Measurements from ENCODE around the gene GGCX. TPM values are rescaled to one million over a fixed set of nuclear protein-coding genes. Genes with fewer than 3 reads are reported as not detected.

GGCX gene
- total and polyA plus RNA-seq, 2 donors (not counting 3 experiments of a cell fraction or from before 2014, with no cell fraction given), result 48.0 to 62.7 TPM

DNA sequence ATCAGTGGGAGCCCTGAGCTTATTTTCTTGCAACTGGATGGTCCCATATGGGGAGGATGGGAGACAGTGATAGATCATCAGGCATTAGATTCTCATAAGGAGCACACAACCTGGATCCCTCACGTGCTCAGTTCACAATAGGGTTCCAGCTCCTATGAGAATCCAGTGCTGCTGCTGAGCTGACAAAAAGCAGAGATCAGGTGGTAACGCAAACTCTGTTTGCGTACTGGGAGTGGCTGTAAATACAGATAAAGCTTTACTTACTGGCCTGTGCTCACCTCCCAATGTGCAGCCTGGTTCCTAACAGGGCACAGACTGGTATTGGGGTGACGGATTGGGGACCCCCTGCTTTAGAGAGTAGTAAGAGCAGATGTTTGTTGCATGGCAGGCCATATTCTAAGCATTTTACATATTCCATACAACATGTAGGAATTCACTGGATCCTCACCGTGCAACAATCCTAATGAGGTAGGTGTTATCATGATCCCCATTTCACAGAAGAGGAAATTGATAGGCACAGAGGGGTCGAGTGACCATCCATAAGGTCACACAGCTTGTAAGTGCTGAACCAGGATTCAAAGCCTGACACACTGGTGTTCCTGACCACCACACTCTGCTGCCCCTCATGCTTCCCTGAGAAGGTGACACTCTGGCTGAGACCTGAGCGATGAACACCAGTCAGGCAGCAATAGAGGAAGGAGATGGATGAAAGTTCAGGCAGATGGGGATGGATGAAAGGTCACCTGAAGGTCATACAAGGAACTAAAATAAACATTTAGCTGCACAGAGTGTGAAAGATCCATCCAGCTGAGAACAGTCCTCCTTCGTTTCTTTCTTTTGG lies 38.0 kb downstream of the GGCX start:
- H3K9me1 ChIP-seq (replicated peaks; ENCODE audit: control insufficient read depth, extremely low read depth, insufficient read depth, low read length), result no peaks in the 10 kb centered on the region
- no peaks in the 10 kb centered on the region for H4K20me1 ChIP-seq (replicated peaks; ENCODE audit: control insufficient read depth, extremely low read depth, insufficient read depth, low read length)
- intact Hi-C loops (cut with micrococcal nuclease), result no loop called here
- no peak for TF ChIP-seq MYC (IDR thresholded peaks at IDR 0.05; ENCODE audit: low read depth, low read length)
- no peak for TF ChIP-seq EZH2 (IDR thresholded peaks at IDR 0.05; ENCODE audit: borderline replicate concordance, low read depth, low read length, severe bottlenecking)
- no peak for TF ChIP-seq JUN (IDR thresholded peaks at IDR 0.05; ENCODE audit: borderline replicate concordance, insufficient read depth, insufficient read length, low read depth)
- TF ChIP-seq, protein P1, sequence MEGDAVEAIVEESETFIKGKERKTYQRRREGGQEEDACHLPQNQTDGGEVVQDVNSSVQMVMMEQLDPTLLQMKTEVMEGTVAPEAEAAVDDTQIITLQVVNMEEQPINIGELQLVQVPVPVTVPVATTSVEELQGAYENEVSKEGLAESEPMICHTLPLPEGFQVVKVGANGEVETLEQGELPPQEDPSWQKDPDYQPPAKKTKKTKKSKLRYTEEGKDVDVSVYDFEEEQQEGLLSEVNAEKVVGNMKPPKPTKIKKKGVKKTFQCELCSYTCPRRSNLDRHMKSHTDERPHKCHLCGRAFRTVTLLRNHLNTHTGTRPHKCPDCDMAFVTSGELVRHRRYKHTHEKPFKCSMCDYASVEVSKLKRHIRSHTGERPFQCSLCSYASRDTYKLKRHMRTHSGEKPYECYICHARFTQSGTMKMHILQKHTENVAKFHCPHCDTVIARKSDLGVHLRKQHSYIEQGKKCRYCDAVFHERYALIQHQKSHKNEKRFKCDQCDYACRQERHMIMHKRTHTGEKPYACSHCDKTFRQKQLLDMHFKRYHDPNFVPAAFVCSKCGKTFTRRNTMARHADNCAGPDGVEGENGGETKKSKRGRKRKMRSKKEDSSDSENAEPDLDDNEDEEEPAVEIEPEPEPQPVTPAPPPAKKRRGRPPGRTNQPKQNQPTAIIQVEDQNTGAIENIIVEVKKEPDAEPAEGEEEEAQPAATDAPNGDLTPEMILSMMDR (IDR thresholded peaks at IDR 0.05; ENCODE audit: extremely low read depth in 1 of 2, insufficient read depth in 1 of 2, low read depth in 1 of 2, low read length in 2 of 2), result no peak
- no peak for TF ChIP-seq GATA2 (IDR thresholded peaks at IDR 0.05; ENCODE audit: insufficient read depth, insufficient read length, low read depth, low read length)
- no peak for TF ChIP-seq POLR2AphosphoS5 (IDR thresholded peaks at IDR 0.05; ENCODE audit: insufficient read depth, low read depth, low read length)
- TF ChIP-seq POLR2A (IDR thresholded peaks at IDR 0.05; ENCODE audit: low read depth, low read length), result no peak
- TF ChIP-seq, protein P2, sequence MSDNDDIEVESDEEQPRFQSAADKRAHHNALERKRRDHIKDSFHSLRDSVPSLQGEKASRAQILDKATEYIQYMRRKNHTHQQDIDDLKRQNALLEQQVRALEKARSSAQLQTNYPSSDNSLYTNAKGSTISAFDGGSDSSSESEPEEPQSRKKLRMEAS (IDR thresholded peaks at IDR 0.05; ENCODE audit: insufficient read depth, insufficient read length), result no peak
- TF ChIP-seq FOS (IDR thresholded peaks at IDR 0.05; ENCODE audit: borderline replicate concordance, insufficient read depth, low read length), result no peak
- FAIRE-seq (no peak), DNase-seq (ENCODE audit: low read depth, low spot score) (no peak)
- no peaks in the 10 kb centered on the region for H3K4me1 ChIP-seq (ENCODE audit: control insufficient read depth, extremely low read depth, insufficient read depth, low read length)
- dilution Hi-C loops (cut with MboI; ENCODE audit: extremely low pct_ligation_motif_present, low sequenced_read_pairs), result no loop called here
- CTCF ChIA-PET, result interaction anchor here (1.0 to 1.9 kb wide), 3 partner anchors 11 to 28 kb away, joined by 3 to 5 read pairs (median 3); partner anchors contain the start of gene MAT2A
- POLR2A ChIA-PET, result interaction anchor here (1.0 kb wide), 1 partner anchor 16 kb away, joined by 4 read pairs; the partner anchor contains the start of gene MAT2A
- BruUV-seq (replicated peaks), result no TSS peak
- H3K79me2 ChIP-seq (ENCODE audit: control insufficient read depth, insufficient read depth, low read length), result no peaks in the 10 kb centered on the region
- H3K36me3 ChIP-seq (ENCODE audit: control insufficient read depth in 2 of 2, extremely low read depth in 1 of 2, insufficient read depth in 2 of 2, low read length in 2 of 2), result no peaks in the 10 kb centered on the region
- H3K27me3 ChIP-seq (ENCODE audit: control insufficient read depth in 2 of 2, insufficient read depth in 2 of 2, low read length in 2 of 2), result peaks cover 2 to 4% of the 10 kb centered on the region in 2 experiments
- no peak overlapping the region for H3K27ac ChIP-seq (ENCODE audit: insufficient read depth, low read depth, low read length)
- no peak overlapping the region for H2AFZ ChIP-seq (ENCODE audit: low read depth, low read length)
- no peak overlapping the region for H3K9ac ChIP-seq (replicated peaks; ENCODE audit: extremely low read depth, insufficient read depth, low read length)
- no peak overlapping the region for H3K4me2 ChIP-seq (ENCODE audit: insufficient read depth, low read length)
- H3K4me3 ChIP-seq (replicated peaks in 1 of 3; ENCODE audit: insufficient read depth in 1 of 3, low read depth in 1 of 3, low read length in 3 of 3), result no peak overlapping the region
- H3K9me3 ChIP-seq (replicated peaks; ENCODE audit: control insufficient read depth, insufficient read depth, low read length), result no peaks in the 10 kb centered on the region
